Testis (tissue), 3 donors: ENCODE measurements around the gene TFPI2. TPM values are rescaled to one million over a fixed set of nuclear protein-coding genes. Genes with fewer than 3 reads are reported as not detected.

ENCODE experiments used
- DNase-seq: peaks from one replicate; pipeline ENCODE4 v3.0.0-alpha.2; 2019
- H3K27ac ChIP-seq, 2 donors: fragments of 200-600 bp; sonication (generic); one replicate each; pipeline ENCODE4 v1.5.1; 2019
- H3K27me3 ChIP-seq: fragments of 200-600 bp; sonication (generic); one replicate; pipeline ENCODE4 v1.5.1; 2019
- H3K36me3 ChIP-seq: fragments of 200-600 bp; sonication (generic); one replicate; pipeline ENCODE4 v1.5.1; 2017; ENCODE audit warnings: low read depth; ENCODE audit errors: missing control alignments
- H3K4me1 ChIP-seq: fragments of 200-600 bp; sonication (generic); one replicate; pipeline ENCODE4 v1.5.1; 2019
- H3K4me3 ChIP-seq, 2 donors: fragments of 200-600 bp; sonication (generic); one replicate each; pipeline ENCODE4 v1.5.1; 2017 to 2019
- H3K9me3 ChIP-seq: fragments of 200-600 bp; sonication (generic); one replicate; pipeline ENCODE4 v1.5.1; 2017
- CTCF ChIP-seq, 3 experiments: fragments of 450-650 bp in 2 of 3; fragments of 200-600 bp in 1 of 3; sonication (generic) in 1 of 3; IDR thresholded peaks; one replicate each; pipeline ENCODE4 v1.5.1; 2016 to 2019; ENCODE audit warnings: antibody characterized with exemption in 3 of 3, mild to moderate bottlenecking in 2 of 3, moderate library complexity in 1 of 3
- POLR2A ChIP-seq: fragments of 450-650 bp; IDR thresholded peaks from one replicate; pipeline ENCODE4 v1.6.1; 2017; ENCODE audit warnings: antibody characterized with exemption, mild to moderate bottlenecking, moderate library complexity
- WGBS, 2 donors: methylation state at CpG; one replicate each; pipeline ENCODE4 v1.1.5; 2018; 5-methylcytosine and 5-hydroxymethylcytosine counted together
- intact Hi-C: fragments of 100-400 bp; cut with DNase I; formaldehyde crosslinking; loops from one replicate; pipeline ENCODE4 v1.15.1; 2023; ENCODE audit warnings: low total_unique reads
- polyA plus RNA-seq: library from polyadenylated mRNA; stranded (reverse); fragments of 350-450 nt; fragmentation: Illumina TruSeq; extraction: RNeasy Lipid Tissue Mini Kit (QIAGEN cat#74804); gene quantifications from one replicate; pipeline ENCODE4 v1.2.3, GENCODE V29; 2014; ENCODE audit warnings: low read depth, low replicate concordance; ENCODE audit not compliant: insufficient read depth
- total RNA-seq, 2 donors: library from RNA; depleted of rRNA; stranded (reverse); fragments of >200 nt; gene quantifications; one replicate each; pipeline ENCODE4 v1.2.3, GENCODE V29; 2016

Gene TFPI2
- total and polyA plus RNA-seq, 3 donors from 2014 or later, result 1.3 to 4.6 (median 1.8) TPM

DNA sequence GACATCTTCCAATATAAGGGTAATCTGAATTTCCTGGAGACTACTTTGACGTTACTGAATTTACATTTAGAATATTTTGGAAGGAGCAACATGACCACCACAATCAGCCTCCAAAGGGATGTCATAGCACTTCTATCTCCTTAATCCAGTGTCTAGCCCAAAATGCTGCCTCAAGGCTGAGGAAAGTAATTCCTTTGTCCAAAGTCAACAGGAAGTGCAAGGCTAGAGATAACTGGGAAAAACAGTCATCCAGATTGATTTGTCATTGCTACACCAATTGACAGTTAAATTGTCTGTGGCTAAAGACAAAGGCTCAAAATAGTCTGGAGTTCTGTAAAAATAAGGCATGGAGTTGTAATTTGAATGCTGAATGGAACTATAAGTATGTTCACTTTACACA, 3.9 kb upstream of the TFPI2 start:
- no peaks in the 10 kb centered on the region for H3K36me3 ChIP-seq
- intact Hi-C loops, result no loop called here
- no peak for DNase-seq
- 50 to 67% methylated on average over 1 of the region's 1 CpG for WGBS, 2 donors
- H3K9me3 ChIP-seq, result no peaks in the 10 kb centered on the region
- TF ChIP-seq CTCF (IDR thresholded peaks at IDR 0.05), result no peak
- TF ChIP-seq POLR2A, result no peak
- no peak overlapping the region for H3K4me3 ChIP-seq
- H3K27ac ChIP-seq, result no peak overlapping the region
- peaks cover 5% of the 10 kb centered on the region for H3K4me1 ChIP-seq
- no peaks in the 10 kb centered on the region for H3K27me3 ChIP-seq

- no peak overlapping the region for H3K27ac ChIP-seq
- TF ChIP-seq POLR2A (no peak), CTCF (IDR thresholded peaks at IDR 0.05) (no peak)
- H3K36me3 ChIP-seq, result no peaks in the 10 kb centered on the region
- DNase-seq, result peak; percentile 69
- H3K27me3 ChIP-seq, result no peaks in the 10 kb centered on the region
- H3K4me1 ChIP-seq, result peaks cover 5% of the 10 kb centered on the region
- WGBS, 2 donors, result 0 to 2% methylated on average over 22 to 27 of the region's 28 CpGs
- intact Hi-C loops, result no loop called here
- H3K4me3 ChIP-seq, result peak overlapping the region; percentile 40 to 62
- H3K9me3 ChIP-seq, result no peaks in the 10 kb centered on the region
These were observed 501 bp downstream of the TFPI2 start for GRCh38 chr7:93890041-93890463.

DNA sequence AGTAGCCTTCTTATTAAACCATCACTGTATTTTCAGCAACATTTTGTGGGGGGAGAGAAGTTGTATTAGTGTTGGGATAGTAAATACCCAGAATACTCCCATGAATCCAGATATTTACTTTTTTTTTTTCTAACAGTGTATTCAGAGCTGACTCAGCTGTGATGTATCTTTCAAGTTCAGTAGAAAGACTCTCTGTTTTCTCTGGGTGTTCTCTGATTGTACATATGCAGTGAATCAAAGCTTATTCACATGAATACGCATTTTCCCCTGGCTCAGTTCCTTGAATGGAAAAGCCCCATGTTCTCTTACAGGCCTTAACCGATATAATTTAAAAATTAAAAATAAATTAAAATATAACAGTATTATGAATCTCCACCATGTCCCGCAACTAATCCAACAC, 1.3 kb downstream of the TFPI2 start:
- Histone ChIP-seq H3K27ac (no peak overlapping the region), H3K36me3 (no peaks in the 10 kb centered on the region), H3K9me3 (no peaks in the 10 kb centered on the region), H3K4me3 (no peak overlapping the region), H3K4me1 (peaks cover 5% of the 10 kb centered on the region), H3K27me3 (no peaks in the 10 kb centered on the region)
- no peak for DNase-seq
- TF ChIP-seq POLR2A (no peak), CTCF (IDR thresholded peaks at IDR 0.05) (no peak)
- intact Hi-C loops, result no loop called here
- 41 to 73% methylated on average over 3 of the region's 3 CpGs for WGBS, 2 donors

GRCh38 chr7:93884541-93884940, 6.0 kb downstream of the TFPI2 start:
- Histone ChIP-seq H3K4me3 (no peak overlapping the region), H3K9me3 (no peaks in the 10 kb centered on the region), H3K27me3 (no peaks in the 10 kb centered on the region), H3K4me1 (no peaks in the 10 kb centered on the region), H3K27ac (no peak overlapping the region), H3K36me3 (no peaks in the 10 kb centered on the region)
- TF ChIP-seq CTCF (IDR thresholded peaks at IDR 0.05), result no peak
- TF ChIP-seq POLR2A, result no peak
- intact Hi-C loops, result no loop called here
- DNase-seq, result no peak
- WGBS, 2 donors, result 82 to 85% methylated on average over 1 of the region's 1 CpG

DNA sequence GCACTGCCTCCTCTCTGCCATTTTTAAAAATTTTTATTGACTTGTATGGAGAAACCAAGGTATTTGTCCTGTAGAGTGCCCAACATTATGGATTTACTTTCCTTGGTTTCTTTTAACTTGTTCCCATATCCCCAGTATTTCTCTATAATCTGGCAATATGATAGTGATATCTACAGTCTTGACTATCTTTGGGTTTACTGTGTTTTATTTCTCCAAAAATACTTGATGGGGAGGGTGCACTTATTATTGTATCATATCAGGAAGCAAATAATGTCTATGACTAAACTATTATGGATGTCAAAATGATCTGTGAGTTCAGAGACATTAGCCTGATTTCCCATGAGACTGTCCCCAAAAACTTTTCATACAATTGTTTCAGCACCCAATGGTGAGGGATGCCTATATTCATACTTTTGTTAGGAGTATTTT, 6.6 kb downstream of the TFPI2 start:
- intact Hi-C loops, result no loop called here
- no peaks in the 10 kb centered on the region for H3K36me3 ChIP-seq
- no peaks in the 10 kb centered on the region for H3K4me1 ChIP-seq
- H3K27me3 ChIP-seq, result no peaks in the 10 kb centered on the region
- no peak overlapping the region for H3K4me3 ChIP-seq
- no peaks in the 10 kb centered on the region for H3K9me3 ChIP-seq
- DNase-seq, result no peak
- H3K27ac ChIP-seq, result no peak overlapping the region
- no peak for TF ChIP-seq CTCF (IDR thresholded peaks at IDR 0.05)
- no peak for TF ChIP-seq POLR2A
